ENCODE measurements around the gene BTNL9. TPM values are rescaled to one million over a fixed set of nuclear protein-coding genes. Genes with fewer than 3 reads are reported as not detected.
"Not testable (repeated sequence)": the region's sequence is repeated elsewhere in the genome, so short reads cannot be mapped to it uniquely, and the experiment has no call there.

BTNL9 gene
- total RNA-seq, 1 donor from 2014 or later: 25.2 TPM

DNA sequence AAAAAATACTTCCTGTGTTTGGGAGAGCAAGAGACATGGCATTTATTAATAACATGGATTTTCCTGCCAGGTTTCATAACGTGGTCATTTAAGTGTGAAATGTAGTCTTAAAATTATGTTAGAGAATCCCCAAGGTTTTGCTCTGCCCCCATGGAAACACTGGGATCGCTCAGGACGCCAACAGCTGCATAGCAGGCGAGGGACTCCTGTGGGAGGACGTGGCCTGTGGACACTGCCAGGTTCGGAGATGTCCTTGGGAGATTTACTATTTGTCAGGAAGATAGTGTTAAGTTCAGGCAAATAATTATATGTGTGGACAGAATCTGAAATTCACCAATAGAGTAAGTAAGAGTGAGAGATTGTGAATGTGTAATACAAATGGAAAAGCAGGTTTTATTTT, 977 bp downstream of the BTNL9 start:
- no peak for DNase-seq (ENCODE audit: low spot score)
- intact Hi-C loops (cut with DNase I): loop anchor here (5.0 kb wide), 1 partner anchor 174 kb away; no protein-coding TSS in a partner anchor

DNA sequence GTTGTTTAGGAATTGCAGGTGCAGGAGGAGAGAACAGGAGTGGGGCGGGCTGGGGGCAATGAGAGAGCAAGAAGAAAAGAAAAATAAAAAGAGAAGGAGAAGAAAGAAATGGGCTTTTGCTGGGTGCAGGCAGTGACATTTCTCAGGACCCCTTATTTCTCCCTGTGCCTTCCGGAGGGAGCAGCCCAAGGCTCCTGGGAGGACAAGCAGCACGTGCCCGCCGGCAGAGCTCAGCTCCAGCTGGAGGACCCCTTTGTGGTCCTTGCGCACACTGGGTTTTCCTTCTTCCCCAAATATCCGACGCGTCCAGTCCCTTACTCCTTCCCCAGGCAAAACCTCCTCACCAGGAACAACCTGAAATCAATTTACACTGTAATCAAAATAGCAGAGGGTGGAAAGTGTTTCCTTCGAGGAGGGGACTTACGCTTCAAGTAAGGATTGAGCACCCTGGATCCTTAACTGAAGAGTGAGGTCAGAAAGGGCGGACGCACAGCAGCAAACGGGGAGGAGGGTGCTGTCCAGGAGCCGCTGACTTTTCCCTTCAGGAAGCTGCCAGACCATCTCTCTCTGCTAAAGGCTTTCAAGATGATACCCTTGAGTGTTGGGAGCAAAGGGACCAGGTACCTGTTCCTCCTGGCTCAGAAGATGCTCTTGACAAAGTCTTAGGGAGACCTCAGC, 2.1 kb downstream of the BTNL9 start:
- DNase-seq (ENCODE audit: low spot score): no peak
- intact Hi-C loops (cut with DNase I): loop anchor here (5.0 kb wide), 1 partner anchor 175 kb away; no protein-coding TSS in a partner anchor

DNA sequence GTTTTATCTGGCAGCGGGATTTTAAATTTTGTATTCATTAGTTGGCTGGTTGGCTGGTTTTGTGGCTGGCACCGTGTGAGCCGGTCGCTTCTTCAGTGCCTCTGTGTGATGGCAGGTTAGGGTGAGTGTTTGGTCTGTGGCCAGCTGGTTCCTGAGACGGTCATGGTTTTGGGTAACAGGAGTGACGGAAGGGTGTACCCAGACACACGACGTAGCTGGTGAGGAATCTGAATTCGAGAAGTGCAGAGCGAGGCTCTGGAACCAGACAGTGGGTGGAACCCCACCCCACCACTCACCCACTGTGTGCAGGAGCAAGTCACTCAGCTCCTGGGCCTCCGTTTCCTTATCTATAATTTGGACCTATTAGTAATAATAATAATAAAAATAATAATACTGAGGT, 2.7 kb downstream of the BTNL9 start:
- no peak for DNase-seq (ENCODE audit: low spot score)
- intact Hi-C loops (cut with DNase I): loop anchor here (5.0 kb wide), 1 partner anchor 175 kb away; no protein-coding TSS in a partner anchor

DNA sequence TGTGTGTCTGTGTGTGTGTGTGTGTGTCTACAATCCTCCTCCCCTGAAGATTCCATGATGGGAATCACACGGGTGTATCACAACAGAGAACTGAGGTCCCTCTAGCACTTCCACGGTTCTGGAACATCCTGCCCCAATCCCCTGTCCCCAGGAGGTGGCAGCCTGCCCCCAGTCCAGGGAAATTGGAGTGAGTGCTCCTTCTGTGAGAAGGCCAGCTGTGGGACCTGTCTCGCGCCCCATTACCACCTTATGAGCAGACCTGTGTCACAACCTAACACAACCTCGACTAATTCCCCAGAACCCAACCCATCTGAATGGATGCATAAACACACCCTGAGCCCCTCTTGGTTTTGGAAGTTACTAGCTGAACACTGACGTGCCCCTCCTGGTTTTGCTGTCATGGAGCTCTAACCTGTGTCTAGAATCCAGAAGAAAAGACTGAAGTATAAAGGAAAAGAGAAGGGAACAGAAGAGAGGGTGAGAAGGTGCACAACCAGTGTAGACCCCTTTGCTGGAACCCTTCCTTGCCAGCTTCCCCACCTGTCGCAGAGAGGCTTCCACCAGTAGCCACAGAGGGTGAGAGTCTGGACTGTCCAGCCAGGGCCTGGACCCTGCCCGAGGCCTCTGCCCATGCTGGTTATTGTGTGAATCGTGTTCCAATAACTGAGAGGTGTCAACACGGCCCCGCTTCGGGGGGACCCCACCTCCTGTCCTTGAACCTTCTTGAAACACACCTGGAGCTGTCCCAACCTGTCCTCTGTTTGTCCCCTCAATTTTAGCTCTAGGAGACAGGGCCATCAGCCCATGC, 3.4 kb downstream of the BTNL9 start:
- intact Hi-C loops (cut with DNase I): loop anchor here (5.0 kb wide), 1 partner anchor 176 kb away; no protein-coding TSS in a partner anchor
- no peak for DNase-seq (ENCODE audit: low spot score)

DNA sequence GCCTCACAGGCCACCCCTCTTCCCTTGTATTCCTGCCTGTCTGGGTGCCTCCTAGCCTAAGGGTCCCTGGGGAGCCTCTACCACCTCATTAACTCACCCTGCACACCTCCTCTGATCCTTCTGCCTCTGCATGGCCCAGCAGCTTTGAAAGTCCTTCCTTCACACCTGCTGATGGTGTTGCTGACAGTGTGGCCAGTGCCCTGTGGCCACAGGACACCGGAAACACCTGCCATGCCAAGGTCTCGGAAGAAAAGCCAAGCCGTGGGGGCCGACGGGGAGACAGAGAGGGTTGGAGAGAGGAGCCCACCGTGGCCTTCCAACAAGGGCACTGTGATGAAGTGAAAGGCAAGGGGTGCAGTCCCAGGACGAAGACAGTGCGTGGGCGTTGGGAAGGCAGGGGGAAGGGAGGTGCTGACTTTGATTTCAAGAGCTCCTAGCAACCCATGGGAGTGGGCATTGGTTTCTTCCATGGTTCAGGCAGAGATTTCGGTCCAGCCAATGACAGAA, 4.1 kb downstream of the BTNL9 start:
- intact Hi-C loops (cut with DNase I): loop anchor here (5.0 kb wide), 1 partner anchor 177 kb away; no protein-coding TSS in a partner anchor
- no peak for DNase-seq (ENCODE audit: low spot score)

DNA sequence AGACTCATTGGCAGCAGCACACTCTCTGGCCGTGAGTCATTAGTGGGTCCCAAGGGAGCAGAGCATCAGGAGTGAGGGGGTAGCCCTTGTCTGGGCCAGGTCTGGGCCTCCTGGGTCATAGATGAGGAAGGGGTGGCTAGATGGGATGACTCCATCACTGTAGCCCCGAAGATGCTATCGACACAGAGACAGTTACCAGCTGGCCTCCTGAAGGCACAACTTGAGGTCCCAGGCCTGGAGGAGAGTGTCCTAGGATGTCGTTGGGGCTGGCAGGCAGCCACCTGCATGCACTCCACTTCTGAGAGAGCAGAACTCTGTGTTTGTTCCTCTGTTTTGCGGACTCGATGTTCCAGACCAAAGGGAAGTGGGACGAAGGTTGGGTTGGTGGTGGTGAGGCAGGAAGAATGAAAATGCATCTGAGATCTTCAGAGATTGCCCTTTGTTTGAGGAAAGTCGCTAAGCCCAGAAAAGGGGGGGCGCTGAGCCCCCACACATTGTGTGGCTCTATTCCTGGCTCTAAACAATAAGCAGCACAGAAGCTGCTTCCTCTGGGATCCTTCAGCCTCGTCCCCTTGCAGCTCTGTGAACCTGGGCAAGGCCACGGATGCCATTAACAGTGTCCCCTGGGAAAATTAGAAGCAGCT, 4.7 kb downstream of the BTNL9 start:
- intact Hi-C loops (cut with DNase I): loop anchor here (5.0 kb wide), 1 partner anchor 177 kb away; no protein-coding TSS in a partner anchor
- DNase-seq (ENCODE audit: low spot score): no peak

DNA sequence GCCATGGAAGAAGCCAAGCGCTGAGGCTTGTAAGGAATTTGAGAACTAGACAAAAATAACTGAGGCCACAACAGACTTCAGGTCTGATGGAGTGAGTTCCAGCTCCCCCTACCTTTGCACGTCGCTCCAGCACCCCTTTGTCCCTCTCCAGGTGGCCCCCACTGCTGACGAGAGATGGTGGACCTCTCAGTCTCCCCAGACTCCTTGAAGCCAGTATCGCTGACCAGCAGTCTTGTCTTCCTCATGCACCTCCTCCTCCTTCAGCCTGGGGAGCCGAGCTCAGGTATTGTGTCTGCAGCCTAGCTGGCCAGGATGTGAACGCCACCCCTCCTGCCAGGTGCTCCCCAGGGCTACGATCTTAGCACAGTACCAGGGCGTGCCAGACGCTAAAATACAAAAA, 5.2 kb downstream of the BTNL9 start:
- DNase-seq (ENCODE audit: low spot score): no peak

DNA sequence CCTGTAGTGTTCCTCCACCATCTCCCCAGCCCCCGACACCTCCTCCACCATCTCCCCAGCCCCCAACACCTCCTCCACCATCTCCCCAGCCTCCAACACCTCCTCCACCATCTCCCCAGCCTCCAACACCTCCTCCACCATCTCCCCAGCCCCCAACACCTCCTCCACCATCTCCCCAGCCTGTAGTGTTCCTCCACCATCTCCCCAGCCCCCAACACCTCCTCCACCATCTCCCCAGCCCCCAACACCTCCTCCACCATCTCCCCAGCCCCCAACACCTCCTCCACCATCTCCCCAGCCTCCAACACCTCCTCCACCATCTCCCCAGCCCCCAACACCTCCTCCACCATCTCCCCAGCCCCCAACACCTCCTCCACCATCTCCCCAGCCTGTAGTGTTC, 5.8 kb downstream of the BTNL9 start:
- intact Hi-C loops (cut with DNase I); DNase-seq (ENCODE audit: low spot score): not testable (repeated sequence)

More for the DNA sequence above, 5.2 kb downstream of the BTNL9 start:
- intact Hi-C loops (cut with DNase I): no loop called here

DNA sequence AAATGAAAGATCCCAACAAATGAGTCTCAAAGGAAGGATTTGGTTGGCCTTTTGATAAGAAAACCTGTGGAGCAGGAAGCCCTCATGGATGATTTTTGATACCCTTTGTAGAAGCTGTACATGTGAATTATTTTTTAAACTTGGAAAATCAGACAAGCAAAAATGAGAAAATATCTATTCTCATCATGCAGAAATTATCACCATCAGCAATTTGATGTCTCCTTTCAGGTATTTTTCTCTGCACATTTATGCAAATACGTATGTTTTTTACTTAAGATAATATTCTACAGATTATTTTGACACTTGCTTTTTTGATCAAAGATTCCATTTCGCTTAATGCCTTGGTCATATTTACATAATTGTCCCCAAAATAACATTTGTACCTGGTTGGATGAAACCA, 7.2 kb downstream of the BTNL9 start:
- no peak for DNase-seq (ENCODE audit: low spot score)
- intact Hi-C loops (cut with DNase I): no loop called here

DNA sequence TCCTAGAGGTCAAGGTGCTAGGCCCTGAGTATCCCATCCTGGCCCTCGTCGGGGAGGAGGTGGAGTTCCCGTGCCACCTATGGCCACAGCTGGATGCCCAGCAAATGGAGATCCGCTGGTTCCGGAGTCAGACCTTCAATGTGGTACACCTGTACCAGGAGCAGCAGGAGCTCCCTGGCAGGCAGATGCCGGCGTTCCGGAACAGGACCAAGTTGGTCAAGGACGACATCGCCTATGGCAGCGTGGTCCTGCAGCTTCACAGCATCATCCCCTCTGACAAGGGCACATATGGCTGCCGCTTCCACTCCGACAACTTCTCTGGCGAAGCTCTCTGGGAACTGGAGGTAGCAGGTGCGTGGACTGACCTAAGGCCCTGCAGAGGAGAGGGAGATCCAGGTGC, 7.9 kb downstream of the BTNL9 start:
- no peak for DNase-seq (ENCODE audit: low spot score)
- intact Hi-C loops (cut with DNase I): no loop called here

DNA sequence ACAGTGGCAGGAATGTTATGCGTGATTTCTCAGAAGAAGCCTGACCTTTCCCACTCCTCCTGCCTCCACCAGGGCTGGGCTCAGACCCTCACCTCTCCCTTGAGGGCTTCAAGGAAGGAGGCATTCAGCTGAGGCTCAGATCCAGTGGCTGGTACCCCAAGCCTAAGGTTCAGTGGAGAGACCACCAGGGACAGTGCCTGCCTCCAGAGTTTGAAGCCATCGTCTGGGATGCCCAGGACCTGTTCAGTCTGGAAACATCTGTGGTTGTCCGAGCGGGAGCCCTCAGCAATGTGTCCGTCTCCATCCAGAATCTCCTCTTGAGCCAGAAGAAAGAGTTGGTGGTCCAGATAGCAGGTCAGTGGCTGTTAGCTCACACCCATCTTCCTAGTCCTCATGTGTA, 9.9 kb downstream of the BTNL9 start:
- intact Hi-C loops (cut with DNase I): no loop called here
- no peak for DNase-seq (ENCODE audit: low spot score)

DNA sequence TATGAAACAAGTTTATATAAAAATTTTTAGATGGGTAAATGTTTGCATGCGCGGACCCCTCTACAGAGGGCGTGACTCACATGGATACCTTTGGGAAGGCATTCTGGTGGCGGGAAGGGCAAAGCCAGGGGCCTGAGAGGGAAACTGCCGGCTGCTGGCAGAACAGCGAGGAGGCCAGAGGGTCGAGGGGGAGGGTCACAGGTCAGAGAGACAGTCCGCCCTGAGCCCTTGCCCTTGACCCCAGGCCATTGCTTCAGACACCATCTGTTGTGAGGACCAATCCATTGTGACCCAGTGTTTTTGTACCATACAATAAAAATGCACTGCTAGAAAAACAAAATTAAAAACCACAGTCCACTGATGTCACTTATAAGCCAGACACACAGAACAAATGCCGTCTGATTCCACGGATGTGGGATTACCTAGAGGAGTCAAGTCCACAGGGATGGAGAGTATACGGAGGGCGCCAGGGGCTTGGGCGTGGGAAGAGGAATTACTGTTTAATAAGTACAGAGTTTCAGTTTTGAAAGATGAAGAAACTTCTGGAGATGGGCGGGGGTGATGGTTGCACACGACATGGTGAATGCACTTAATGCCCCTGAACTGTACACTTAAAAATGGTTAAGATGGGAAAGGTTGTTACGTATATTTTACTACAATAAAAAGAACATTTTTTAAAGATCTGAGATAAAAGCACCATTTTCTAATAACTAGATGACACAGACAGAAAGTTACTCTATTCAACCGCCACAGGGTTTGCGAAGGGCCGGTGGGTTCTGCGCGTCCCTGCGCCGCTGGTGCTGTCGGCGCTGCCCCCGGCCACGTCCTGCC, 12.0 kb downstream of the BTNL9 start:
- DNase-seq (ENCODE audit: low spot score): no peak
- intact Hi-C loops (cut with DNase I): no loop called here

DNA sequence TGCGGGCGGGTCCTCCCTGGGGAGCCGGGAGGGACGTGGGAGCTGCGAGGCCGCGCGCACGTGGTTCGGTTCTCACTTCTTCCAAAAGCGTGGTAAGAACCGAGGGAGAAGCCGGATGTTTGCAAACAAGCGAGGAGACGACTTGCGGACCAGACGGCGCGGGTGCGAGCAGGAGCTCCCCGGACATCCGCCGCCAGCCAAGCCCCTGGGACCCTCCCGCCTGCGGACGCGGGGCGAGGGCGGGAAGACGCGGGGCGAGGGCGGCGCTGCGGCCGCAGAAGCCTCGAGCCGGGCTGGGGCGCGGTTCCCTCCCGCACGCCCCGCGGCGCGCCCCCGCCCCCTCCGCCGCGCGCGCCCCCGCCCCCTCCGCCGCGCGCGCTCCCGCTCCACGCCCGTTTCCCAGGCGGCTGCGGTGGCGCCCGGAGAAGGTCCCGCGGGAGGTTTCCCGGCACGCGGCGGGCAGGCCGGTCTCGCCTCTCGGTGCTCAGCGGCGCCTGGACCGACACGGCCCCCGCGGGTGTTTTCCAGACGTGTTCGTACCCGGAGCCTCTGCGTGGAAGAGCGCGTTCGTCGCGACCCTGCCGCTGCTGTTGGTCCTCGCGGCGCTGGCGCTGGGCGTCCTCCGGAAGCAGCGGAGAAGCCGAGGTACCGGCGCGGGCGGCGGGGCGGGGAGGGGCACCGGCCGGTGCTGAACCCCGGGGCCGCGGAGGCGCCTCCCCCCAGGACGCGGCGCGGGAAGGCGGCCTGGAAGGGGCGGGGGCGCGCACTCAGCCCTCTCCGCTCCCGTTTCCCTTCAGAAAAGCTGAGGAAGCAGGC, 12.8 kb downstream of the BTNL9 start:
- intact Hi-C loops (cut with DNase I): no loop called here
- DNase-seq (ENCODE audit: low spot score): no peak

DNA sequence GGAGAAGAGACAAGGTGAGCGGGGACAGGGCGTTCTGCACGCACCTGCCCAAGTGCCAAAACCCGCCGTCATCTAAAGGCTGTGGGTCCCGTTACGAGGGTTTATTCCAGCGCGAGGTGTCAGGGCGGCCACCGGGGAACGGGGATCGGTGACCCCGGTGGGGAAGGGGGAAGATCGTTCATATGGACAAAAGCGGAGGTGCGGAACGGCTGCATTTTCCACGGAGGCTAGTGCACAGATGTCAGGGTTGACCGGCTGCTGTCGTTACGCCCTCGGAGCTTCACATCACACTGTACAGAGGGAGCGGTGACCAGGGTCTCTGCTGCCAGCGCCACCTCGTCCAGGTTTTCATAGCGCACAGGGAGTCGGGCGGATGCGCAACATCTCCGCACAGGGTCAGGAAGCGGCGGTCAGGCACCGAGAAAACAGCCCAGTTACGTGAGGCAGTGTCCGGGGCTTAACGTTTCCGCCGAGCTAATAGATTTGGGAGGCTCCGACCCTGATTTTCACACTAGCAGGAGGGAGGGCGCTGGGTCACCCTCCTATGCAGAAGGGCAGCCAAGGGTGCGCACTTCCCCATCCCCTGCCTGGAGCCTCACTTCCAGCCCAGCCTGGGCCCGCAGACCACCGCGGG, 13.5 kb downstream of the BTNL9 start:
- DNase-seq (ENCODE audit: low spot score): no peak
- intact Hi-C loops (cut with DNase I): no loop called here

DNA sequence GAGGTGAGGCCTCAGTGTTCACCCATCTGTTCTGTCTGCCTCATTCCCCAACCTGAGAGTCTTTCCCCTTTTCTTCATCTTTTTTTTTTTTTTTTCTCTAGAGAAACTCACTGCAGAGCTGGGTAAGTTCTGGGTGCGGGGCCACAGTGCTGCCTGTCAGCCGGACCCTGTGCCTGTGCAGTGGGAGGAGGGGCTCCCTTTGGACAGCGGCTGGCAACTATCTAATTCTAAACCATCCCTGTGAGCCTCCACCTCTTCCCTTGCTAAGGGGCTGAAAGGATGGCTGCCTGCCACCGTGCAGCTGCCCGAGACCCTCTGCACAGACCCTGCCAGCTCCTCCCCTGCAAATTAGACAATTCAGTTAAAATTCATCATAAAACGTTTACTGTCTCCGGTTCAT, 14.1 kb downstream of the BTNL9 start:
- no peak for DNase-seq (ENCODE audit: low spot score)
- intact Hi-C loops (cut with DNase I): no loop called here

DNA sequence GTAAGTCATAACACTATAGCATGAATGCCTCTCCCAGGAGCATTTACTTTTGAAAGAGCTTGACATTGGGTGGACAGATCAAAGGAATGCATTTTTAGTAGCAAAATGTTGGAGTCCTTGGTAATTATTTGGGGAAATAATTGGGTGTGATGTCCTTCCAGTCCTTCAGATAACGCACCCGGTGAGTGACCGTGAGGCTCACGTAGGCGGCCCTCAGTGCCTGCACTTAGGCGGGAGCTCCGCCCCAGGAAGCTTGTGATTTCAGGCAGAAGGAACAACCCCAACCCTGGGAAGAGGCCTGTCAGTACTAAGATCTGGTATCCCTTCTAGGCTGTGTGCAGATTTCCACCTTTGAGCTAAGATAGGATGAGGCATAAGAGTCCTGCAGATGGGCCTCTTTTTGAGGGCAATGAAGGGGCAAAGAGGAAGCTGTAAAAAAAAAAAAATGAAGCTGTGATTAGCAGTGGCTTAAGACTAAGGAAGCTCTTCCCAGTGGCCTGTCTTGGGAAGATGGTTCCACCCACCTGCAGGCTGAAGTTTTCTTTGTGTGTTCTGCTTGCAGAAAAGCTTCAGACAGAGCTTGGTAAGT, 14.9 kb downstream of the BTNL9 start:
- intact Hi-C loops (cut with DNase I): no loop called here

DNA sequence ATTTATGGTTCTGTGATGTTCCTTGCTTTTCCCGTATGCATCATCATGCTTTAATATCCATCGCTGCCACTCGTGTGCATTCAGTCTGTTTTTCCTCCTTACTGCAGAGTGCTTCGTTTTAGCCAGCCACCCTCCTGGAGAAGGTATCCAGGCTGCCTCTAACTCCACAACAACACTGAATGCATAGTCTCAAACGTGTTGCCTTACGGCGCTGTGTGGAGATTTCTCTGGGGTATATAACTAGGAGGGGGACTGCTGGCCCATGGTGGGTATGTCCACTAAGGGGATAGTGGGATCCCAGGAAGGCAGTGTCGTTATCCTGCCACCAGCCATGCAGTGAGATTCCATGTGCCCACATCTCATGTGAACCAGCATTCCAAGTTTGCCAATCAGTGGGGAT, 16.4 kb downstream of the BTNL9 start:
- intact Hi-C loops (cut with DNase I): no loop called here

More for the DNA sequence above, 14.9 kb downstream of the BTNL9 start:
- no peak for DNase-seq (ENCODE audit: low spot score)

DNA sequence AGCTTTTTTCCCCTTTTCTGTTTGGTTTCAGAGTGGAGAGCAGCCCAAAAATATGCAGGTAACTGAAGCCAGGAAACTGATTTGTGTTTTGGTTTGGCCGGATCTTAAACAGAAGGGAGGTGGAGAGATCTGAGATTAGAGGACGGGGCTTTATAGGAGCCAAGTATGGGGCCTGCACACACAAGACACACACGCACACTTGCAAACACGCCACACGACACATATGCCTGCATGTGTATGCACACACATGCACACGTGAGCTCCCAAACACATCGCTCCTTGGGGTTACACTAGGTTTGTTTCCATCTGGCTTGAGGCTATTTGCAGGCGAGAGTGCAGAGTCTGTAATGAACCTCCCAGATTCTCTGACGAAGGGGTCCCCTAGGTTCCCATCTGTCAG, 18.3 kb downstream of the BTNL9 start:
- intact Hi-C loops (cut with DNase I): no loop called here

More for the DNA sequence above, 16.4 kb downstream of the BTNL9 start:
- DNase-seq (ENCODE audit: low spot score): no peak

More for the DNA sequence above, 18.3 kb downstream of the BTNL9 start:
- DNase-seq (ENCODE audit: low spot score): no peak
